Measurements from ENCODE around the gene STX11.

- no peak for TF ChIP-seq POLR2A (IDR thresholded peaks at IDR 0.05)
- TF ChIP-seq, protein P1, sequence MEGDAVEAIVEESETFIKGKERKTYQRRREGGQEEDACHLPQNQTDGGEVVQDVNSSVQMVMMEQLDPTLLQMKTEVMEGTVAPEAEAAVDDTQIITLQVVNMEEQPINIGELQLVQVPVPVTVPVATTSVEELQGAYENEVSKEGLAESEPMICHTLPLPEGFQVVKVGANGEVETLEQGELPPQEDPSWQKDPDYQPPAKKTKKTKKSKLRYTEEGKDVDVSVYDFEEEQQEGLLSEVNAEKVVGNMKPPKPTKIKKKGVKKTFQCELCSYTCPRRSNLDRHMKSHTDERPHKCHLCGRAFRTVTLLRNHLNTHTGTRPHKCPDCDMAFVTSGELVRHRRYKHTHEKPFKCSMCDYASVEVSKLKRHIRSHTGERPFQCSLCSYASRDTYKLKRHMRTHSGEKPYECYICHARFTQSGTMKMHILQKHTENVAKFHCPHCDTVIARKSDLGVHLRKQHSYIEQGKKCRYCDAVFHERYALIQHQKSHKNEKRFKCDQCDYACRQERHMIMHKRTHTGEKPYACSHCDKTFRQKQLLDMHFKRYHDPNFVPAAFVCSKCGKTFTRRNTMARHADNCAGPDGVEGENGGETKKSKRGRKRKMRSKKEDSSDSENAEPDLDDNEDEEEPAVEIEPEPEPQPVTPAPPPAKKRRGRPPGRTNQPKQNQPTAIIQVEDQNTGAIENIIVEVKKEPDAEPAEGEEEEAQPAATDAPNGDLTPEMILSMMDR (IDR thresholded peaks at IDR 0.05) = no peak
- no peak for TF ChIP-seq POLR2AphosphoS5 (IDR thresholded peaks at IDR 0.05)
These were observed 31.3 kb downstream of the STX11 start for GRCh38 chr6:144181639-144182038.
